ENCODE results near the gene RNF130.

RNF130 gene

DNA sequence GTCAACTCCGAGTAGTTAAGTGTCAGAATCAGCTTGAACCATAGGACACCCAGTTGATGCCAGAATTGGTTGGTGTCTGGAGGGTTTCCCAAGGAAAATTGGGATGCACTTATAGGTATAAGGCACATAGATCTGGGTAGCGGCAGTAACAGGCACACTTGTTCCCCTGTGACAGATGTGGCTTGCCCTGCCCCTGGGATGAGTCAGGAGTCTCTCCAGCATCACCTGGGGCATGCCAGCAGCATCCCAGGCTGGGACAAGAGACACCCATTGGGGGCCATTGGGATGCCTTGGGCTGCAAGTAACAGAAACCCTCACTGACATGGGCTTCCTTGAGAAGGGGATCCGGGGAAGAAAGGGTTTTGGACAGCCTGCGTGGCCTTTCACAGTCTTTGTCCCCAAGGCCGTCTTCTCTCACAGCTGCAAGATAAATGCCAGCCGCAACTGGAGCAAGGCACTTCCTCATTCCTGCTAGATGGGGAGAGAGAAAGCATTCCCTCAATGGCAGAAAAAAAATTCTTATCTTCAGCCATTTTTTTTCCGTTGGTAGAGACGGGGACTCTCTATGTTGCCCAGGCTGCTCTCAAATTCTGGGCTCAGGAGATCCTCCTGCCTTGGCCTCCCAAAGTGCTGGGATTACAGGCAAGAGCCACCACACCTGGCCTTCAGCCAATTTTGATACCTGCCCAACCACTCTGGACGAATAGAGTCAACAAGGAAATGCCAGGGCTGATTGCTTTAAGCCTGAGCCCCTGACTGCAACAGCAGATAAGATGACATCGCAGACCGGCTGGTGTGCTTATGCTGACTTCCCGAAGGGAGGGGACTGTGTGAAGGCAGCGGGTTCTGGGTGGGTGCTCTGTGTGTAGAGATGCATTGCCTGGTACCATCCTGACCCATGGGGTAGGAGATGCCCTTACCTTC lies 13.3 kb upstream of the RNF130 start:
- no peak for DNase-seq

DNA sequence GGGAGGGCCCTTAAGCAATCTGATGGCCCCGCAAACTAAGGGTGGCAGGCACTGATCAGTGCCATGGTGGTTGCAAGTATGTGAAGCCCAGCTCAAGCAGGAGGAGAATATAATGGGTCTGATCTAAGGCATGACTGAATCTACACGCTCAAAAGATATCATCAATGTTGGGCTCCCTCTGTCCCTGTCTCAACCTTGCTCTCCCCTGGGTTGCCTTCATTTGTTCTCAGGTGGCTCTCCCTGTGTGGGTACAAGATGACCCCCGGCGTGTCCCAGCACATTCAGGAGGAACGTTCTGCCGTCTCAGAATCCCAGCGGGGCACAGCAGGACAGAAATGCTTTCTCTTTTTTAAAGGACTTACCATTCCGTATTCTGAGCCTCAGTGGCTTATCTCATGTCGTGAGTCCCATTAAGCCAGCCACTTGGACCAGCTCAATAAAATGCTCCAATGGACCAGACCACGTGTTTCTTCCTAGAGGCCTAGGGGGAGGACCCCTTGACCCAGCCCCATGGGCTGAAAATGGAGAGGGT lies 12.0 kb upstream of the RNF130 start:
- DNase-seq: no peak

DNA sequence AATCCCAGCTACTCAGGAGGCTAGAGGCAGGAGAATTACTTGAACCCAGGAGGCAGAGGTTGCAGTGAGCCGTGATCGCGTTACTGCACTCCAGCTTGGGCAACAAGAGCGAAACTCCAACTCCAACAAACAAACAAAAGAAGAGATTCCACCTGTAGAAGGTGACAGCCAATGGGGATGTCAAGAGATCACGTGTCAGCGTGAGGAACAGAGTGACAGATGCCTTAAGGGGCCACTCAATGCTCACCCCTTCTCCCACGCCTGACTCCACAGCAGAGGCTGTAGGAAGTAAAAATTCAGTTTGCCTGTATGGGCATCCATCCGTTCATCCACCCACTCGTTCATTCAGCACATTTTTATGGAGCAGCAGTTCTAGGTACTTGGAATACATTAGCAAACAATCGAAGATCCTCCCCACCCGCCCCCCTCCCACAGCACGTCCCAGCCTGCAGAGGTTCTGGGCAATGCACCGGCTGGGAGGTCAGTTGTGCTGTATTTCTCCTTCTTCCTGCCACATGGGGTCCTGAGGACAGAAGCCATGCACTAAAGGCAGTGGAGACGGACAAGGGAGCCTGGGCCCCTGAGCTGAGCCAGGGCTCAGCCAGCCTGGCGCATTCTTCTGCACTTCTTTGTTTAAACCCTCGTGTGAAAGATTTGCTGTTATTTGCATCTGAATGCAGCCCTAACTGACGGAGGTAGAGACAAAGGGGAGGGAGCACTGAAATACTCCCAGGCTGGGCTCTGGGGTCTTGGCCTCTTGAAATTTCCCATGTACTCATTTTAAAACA lies 11.3 kb upstream of the RNF130 start:
- no peak for DNase-seq

DNA sequence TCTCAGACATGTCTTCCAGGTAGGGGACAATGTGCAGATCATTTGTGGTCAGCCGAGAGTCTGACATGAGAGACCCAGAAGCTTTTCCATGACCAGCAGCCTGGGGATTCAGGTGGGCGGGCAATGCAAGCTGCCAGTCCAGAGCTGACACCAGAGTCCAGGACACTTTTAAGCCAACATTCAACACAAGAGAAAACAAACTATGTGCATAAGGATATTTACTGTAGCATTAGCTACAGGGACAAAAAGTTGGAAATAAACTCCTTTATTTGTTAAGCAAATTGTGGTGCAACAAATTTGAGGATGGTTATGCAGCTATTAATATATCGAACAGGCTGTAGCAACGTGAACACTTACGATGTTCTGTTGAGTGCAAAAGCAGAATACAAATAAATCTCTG lies 9.9 kb upstream of the RNF130 start:
- DNase-seq: no peak

DNA sequence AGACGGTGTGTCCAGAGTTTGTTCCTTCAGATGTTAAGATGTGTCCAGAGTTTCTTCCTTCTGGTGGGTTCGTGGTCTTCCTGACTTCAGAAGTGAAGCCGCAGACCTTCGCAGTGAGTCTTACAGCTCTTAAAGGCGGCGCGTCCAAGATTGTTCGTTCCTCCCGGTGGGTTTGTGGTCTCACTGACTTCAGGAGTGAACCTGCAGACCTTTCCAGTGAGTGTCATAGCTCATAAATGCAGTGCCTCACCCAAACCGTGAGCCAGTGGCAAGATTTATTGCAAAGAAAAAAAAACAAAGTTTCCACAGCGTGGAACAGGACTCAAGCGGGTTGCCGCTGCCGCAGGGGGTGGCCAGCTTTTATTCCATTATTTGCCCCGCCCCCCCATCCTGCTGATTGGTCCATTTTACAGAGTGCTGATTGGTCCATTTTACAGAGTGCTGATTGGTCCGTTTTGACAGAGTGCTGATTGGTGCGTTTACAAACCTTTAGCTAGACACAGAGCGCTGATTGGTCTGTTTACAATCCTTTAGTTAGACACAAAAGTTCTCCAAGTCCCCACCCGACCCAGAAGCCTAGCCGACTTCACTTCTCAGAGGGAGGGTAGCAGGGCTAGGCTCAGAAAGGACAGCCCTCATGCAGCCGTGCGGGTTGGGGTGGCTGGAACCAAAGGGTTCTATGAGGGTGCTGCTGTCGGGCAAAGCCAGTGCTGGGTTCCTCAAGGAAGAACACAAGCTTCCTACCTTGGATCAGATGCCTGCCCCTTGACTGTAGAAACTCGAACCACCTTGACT lies 9.1 kb upstream of the RNF130 start:
- no peak for DNase-seq

DNA sequence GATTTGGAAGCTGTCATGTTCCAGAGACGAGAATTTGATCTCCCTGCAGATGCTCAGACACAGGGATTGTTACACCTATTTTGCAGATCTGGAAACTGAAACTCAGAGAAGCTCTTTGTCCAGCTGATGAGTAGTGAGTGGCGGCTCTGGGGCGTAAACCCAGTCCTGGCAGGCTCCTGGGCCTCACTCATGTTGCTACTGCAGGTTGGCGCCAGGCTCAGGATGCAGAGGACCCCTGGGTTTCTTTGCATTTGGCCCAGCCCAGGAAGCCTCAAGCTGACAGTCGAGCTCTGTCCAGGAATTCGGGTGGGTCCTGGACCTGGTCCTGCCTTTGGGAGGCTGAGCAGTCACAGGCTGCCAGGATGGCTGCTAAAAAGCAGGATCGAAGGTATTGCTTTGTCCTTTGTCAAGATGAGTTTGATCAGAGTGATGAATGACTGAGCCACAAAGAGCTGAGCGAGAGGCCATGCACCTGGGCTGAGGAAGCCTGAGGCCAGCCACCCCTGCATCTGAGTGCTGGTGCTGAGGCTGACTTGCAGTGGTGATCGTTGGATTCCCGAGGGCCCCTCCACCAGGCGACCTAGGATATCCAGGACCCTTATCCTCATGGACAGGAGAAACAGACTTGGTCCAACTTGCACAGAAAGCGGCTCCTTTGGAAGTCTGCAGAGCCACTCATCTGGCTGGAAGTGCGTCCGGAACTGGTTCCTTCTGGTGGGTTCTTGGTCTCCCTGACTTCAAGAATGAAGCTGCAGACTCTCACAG lies 8.3 kb upstream of the RNF130 start:
- DNase-seq: no peak

DNA sequence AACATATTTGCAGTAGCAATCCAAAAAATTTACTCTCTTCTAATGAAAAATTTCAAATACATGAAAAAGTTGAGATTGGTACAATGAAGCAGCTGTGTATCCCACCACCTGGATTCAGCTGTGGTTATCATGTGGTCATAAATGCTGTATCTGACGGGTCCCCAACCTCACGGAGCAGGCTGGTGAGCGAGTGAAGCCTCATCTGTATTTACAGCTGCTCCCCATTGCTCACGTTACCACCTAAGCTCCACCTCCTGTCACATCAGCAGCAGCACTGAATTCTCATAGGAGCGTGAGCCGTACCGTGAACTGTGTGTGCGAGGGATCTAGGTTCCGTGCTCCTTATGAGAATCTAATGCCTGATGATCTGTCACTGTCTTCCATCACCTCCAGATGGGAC lies 6.8 kb upstream of the RNF130 start:
- DNase-seq: no peak

DNA sequence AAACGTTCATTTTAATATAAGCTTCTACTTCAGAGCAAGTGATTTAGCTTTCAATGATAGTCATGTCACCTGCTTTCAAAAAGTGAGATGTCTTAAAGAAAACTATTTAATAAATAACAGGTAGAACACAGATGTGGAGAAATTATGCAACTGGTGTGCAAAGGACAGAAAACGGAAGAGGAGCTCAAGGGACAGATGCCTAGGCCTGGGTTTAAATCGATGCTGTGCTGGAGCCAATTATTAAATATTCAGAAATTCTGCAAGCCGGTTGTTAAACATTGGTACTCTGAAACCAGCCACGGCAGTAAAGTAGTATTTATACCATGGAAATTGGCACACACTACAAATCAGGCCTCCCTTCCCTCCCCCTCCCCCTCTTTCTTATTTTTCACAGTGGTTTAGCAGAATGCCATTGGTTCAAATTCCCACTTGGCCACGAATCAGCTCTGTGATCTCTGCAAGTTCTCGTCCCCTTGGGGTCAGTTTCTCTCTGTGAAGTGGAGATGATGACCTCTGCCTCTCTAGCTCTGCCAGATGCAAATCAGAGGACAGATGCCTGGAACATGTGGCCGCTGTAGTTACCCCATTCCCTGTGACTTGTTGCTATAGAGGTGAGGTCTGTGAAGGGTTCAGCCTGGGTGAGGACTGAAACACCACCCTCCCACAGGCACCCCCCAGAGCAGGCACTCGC lies 6.2 kb upstream of the RNF130 start:
- no peak for DNase-seq

DNA sequence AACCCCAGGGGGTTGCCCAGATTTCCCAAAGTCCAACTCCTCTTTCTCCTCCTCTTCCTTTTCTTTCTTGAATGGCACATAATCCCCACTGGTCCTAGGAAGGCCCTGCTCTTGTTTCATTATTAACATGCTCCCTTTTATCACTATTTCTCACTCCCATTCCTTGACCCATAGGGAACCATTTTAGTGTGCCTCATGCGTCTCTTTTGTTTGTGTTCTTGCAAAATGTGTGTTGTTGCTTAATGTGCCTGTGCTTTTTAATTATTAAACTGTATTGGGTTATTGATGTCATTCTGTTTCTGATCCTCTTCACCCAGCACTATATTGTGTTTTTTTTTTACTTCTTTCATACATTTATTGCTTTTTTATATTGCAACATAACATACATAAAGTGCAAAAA lies 4.1 kb upstream of the RNF130 start:
- no peak for DNase-seq

DNA sequence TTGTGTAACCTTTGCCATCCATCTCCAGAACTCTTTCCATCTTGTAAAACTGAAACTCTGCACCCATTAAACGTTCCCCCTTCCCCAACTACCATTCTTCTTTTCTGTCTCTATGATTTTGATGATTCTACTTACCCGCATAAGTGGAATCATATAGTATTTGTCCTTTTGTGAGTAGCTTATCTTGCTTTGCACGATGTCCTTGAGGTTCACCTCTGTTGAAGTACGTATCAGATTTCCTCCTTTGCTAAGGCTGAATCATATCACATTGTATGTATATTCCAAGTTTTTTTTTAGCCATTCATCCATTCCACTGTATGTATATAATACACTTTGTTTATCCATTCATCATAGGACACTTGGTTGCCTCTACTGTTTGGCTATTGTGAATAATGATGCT lies 2.9 kb upstream of the RNF130 start:
- no peak for DNase-seq

DNA sequence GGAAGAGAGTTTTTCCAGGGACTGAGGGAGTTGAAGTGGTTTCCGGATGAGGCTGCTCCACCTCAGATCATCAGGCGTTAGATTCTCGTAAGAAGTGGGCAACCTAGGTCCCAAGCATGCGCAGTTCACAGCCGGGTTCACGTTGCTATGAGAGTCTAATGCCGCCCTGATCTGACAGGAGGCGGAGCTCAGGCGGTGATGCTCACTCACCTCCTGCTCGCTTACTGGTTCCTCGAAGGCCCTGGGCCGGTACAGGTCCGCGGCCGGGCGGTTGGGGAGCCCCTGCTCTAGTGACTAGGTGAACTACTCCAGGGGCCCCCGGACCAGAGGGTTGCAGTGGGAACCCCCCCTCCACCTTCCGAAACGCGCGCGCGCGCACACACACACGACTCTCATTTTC lies 997 bp upstream of the RNF130 start:
- no peak for DNase-seq

DNA sequence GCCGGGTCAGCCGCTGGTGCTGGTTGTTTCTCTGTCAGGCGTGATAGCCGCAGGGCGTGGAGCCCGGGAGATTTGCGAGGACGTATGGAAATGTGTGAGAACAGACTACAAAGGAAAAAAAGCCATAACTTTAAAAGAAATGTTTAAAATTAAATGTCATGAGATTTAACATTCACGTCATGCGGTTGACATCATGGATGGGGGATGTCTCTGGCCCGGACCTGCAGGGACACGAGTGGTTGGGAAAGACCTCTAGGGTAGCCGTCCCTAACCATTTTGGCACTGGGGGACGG lies 643 bp upstream of the RNF130 start:
- DNase-seq: no peak

DNA sequence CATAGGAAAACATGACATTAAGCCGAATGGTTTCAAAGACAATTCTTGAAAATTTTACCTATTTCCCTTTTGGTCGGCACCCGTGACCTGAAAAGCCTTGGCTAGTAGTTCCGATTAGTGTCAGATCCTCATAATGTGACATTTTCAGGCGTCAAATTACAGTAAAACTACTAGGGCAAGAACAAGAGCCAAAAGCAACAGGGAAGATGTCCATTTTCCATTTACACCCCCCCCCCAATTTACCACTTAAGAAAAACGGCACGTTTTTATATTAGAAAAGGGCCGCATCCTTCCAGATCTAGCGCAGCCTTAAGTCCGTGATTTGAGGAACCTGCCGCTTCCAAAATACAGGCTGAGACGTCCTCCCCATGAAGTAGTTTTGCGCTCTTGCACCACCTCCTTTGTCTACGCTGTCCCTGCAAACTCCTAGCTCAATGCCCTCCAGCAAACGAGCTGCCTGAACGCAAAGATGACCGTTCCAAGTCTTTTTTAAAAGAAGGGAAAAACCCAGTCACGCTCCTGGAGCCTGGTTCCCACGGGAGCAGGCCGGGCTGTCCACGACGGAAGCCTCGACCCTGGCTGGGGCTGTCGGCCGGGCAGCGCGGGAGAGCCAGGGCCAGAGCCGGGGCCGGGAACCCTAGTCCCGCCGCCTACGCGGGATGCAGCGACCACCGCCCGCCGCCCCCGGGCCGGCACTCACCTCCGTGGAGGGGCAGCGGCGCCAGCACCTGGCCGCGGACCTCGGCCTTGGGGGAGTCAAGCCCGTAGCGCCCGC lies 616 bp downstream of the RNF130 start:
- peak; percentile 5 for DNase-seq

DNA sequence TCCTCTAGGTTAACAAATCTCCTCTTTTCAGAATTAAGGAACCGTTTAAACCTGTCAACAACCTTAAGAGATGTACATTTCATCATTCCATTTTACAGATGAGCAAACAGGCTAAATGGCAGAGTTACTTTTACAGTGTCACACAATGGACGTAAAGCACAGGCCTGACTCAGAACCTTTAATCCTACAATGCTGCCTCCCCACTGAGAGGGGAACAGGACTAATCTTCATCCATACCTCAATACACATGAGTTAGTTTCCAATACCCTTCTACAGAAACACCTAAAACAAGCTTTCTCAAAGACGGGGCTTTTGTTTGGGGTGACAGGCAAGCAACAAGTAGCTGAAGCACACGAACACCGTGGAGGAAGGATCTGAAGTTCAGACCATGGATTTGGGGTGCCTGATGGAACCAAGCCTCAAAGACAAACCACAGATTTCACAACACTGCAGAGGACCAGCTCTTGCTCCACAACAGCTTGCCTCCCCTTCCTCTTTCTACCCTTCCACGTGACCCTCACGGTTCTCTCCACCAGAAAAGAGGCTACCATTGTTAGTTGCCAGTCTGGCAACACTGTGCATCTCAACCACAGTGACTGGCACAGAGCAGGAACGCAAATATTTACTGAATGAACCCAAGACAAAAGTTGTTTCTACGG lies 1.8 kb downstream of the RNF130 start:
- DNase-seq: no peak

DNA sequence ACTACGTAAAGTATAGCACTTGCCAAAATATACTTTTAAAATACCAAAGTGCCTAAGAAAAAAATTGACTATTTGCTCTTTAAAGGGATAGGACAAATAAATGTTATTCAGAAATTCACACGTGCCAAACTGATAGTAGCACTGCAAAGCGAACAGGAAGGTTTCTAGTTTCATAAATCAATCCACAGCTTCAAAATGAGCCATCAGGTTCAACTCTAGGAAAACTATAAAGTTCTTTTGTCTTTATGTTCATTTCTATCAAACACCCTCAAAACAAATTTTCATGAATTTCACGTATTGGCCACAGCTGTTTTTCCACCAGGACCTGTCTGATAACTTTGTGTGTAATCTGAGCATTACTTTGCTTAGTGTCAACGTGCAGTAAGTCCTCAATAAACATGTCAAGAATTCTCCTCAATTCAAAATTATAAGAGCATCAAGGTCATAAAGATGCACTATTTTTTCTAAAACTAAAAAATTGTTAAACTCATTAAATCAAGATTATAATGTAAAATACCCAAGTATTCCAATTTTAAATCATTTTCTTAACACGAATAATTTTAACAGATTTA lies 3.0 kb downstream of the RNF130 start:
- no peak for DNase-seq

DNA sequence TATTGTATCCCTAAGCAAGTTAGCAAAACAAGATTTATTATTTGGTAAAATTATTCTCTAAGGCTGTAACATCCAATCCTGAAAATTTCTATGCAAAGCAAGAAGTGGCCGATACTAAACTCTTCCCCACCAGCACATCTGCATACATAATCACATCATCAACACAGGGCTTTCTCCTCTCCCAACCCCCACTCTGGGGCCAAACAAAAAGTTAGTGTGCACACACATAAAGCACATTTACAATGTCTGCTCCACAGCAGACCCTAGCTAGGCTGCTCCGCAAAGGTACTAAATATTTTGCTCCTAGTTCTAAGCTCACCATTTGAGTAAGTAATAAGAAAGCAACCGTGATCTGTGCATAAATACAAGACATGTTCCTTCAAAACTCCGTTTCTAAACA lies 3.6 kb downstream of the RNF130 start:
- no peak for DNase-seq

DNA sequence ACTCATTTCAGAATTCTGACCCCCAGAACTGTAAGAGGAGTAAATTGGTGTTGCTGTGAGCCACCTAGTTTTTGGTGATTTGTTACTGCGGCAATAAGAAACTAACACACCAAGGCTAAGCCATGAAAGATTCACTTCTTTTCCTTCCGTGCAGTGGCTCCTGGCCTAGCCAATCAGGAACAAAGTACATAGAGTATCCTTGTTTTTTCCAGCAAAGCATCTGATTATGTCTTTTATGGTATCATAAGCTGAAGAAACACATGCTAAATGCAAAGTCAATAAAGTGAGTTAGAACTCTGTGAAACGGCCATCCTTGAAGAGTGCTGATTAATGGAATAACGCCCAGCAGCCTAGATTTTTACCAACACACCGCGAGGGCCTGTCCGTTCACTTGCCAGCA lies 11.4 kb downstream of the RNF130 start:
- no peak for DNase-seq

DNA sequence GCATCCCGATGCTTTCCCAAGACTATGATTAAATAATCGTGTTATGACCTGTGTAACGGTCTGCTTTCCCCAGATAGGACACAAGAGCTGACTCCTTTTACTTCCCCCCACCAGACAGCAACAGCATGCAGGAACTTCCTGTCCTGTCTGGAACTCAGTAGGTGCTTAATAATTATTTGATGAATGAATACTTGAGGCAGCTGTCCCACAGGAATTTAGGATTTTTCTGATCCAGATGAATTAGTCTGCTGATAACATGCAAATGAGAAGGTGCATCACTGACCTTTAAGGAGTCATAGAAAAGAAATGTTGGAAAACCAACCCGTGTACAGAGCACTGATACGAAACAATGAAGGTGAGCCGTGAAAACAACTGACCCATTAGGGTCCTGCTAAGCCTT lies 12.2 kb downstream of the RNF130 start:
- DNase-seq: no peak

DNA sequence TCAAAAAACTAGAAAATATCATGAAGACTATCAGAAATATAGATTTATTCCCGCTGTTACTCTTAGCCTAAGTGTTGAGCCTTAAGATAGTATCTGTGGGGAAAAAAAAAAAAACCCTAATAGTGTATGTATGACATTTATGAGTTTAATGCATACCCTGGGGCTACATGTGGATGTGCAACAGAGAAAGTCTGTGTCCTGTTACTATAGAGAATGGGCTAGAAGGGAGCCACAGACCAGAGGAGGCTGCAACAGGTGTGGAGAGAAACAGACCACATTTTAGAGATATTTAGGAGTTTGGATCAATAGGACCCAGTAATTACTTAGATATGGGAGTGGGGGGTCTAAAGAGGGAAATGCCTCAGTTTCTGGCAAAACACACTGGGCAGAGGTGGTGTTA lies 15.4 kb downstream of the RNF130 start:
- DNase-seq: no peak

DNA sequence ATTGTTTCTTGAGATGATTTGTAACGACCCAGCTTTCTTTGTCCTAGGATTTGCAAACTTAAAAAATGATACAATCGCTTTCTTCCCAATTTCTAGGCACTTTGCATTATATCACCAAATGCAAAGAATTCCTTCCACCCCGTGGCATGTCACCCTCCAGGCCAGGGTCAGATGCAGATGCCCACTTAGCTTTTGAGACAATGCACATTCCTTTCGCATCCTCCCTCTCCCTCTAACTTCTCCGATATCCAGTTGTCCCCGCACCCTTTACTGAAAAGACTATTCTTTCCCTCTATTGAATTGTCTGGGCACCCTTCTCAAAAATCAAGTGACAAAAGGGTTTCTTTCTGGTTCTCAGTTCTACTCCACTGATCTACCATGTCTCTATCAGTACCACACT lies 17.3 kb downstream of the RNF130 start:
- DNase-seq: no peak
